K562 (cell line): Measurements from ENCODE around the gene SOS1. TPM values are rescaled to one million over a fixed set of nuclear protein-coding genes. Genes with fewer than 3 reads are reported as not detected.

ENCODE experiments used
- ATAC-seq: fragments of 200-7000 bp; cut with Tn5 transposase; 3 replicates; pipeline ENCODE4 v1.9.1; 2020; ENCODE audit warnings: moderate library complexity
- BruUV-seq: library from RNA; stranded (reverse); fragments of 400-500 nt; replicated peaks from 2 replicates; lab custom pipeline; 2021; lab: Mats Ljungman, UMichigan
- CTCF ChIA-PET: fragments of 300-600 bp; formaldehyde crosslinking; extraction: SDS; loops from one replicate; lab custom pipeline; 2021; ENCODE audit warnings: low intra/inter-chr PET ratio; lab: Yijun Ruan, JAX
- POLR2A ChIA-PET: fragments of 300-600, 350-650 bp; sonication (Branson Sonifier 250); formaldehyde crosslinking; extraction: SDS; loops from one replicate; lab custom pipeline; 2021; ENCODE audit warnings: antibody characterized with exemption, inconsistent platforms; lab: Yijun Ruan, JAX
- DNase-seq, 4 experiments: peaks; one replicate each; pipeline versions ENCODE4 v3.0.0 to v3.0.0-alpha.2; 2011 to 2018; ENCODE audit warnings: low spot score in 3 of 4, mixed read lengths in 3 of 4; ENCODE audit errors: extremely low read depth in 1 of 4
- FAIRE-seq: peaks from 2 replicates; lab custom pipeline; 2011; peaks lifted over from hg19 to GRCh38; lab: Jason Lieb, UNC
- H2AFZ ChIP-seq: 2 replicates; pipeline ENCODE4 v1.6.0; 2011; ENCODE audit warnings: low read depth, low read length, control low read depth, inconsistent platforms
- H3K27ac ChIP-seq: fragments of 200-600 bp; 3 replicates; pipeline ENCODE4 v1.8.0; 2011; ENCODE audit warnings: low read depth, mild to moderate bottlenecking, control low read depth, inconsistent platforms, low read length, moderate library complexity, mixed read lengths; ENCODE audit errors: extremely low read depth
- H3K27me3 ChIP-seq, 2 experiments: fragments of 300-600 bp in 1 of 2; 2 replicates in 1 of 2; 3 replicates in 1 of 2; pipeline versions ENCODE4 v1.6.0 to v1.8.0; 2011; ENCODE audit warnings: inconsistent platforms in 2 of 2, low read length in 2 of 2, mild to moderate bottlenecking in 1 of 2, mixed read lengths in 1 of 2, moderate library complexity in 1 of 2; ENCODE audit not compliant: control insufficient read depth in 2 of 2, insufficient read depth in 2 of 2
- H3K36me3 ChIP-seq: fragments of 300-600 bp; 3 replicates; pipeline ENCODE4 v1.8.0; 2011; ENCODE audit warnings: mild to moderate bottlenecking, low read length, inconsistent platforms; ENCODE audit not compliant: control insufficient read depth, insufficient read depth
- H3K4me1 ChIP-seq, 2 experiments: fragments of 200-600 bp in 1 of 2; replicated peaks in 1 of 2; 2 replicates in 1 of 2; 3 replicates in 1 of 2; pipeline versions ENCODE4 v1.5.1 to v1.8.0; 2011; ENCODE audit warnings: inconsistent platforms in 2 of 2, low read length in 2 of 2, mild to moderate bottlenecking in 1 of 2, mixed read lengths in 1 of 2, moderate library complexity in 1 of 2; ENCODE audit not compliant: control insufficient read depth in 2 of 2, insufficient read depth in 2 of 2
- H3K4me2 ChIP-seq: 2 replicates; pipeline ENCODE4 v1.6.1; 2011; ENCODE audit warnings: low read length, control low read depth, inconsistent platforms, mixed read lengths; ENCODE audit not compliant: insufficient read depth
- H3K4me3 ChIP-seq: fragments of 200-600 bp; sonication (generic), shearing (Covaris generic); 2 replicates; pipeline ENCODE4 v1.5.1; 2016; ENCODE audit warnings: control low read depth, inconsistent platforms
- H3K79me2 ChIP-seq: fragments of 200-600 bp; 3 replicates; pipeline ENCODE4 v1.8.0; 2011; ENCODE audit warnings: low read length, inconsistent platforms; ENCODE audit not compliant: control insufficient read depth, insufficient read depth
- H3K9ac ChIP-seq, 2 experiments: 2 replicates each; pipeline versions ENCODE4 v1.6.0 to v1.6.1; 2011; ENCODE audit warnings: low read depth in 2 of 2, low read length in 2 of 2, control low read depth in 1 of 2, inconsistent platforms in 1 of 2, mild to moderate bottlenecking in 1 of 2, mixed read lengths in 1 of 2; ENCODE audit not compliant: insufficient read depth in 1 of 2
- H3K9me1 ChIP-seq: one replicate; pipeline ENCODE4 v1.6.0; 2011; ENCODE audit warnings: inconsistent platforms, mild to moderate bottlenecking, low read length, moderate library complexity; ENCODE audit not compliant: control insufficient read depth, insufficient read depth
- H3K9me3 ChIP-seq: replicated peaks from 2 replicates; pipeline ENCODE4 v1.5.1; 2011; ENCODE audit warnings: low read depth, low read length, inconsistent platforms; ENCODE audit not compliant: control insufficient read depth, insufficient read depth
- H4K20me1 ChIP-seq: replicated peaks from 2 replicates; pipeline ENCODE4 v1.6.1; 2011; ENCODE audit warnings: low read length, inconsistent platforms, mixed read lengths; ENCODE audit not compliant: control insufficient read depth, insufficient read depth
- BACH1 ChIP-seq: fragments of 200-800 bp; sonication (Bioruptor generic); IDR thresholded peaks from 2 replicates; pipeline ENCODE4 v1.6.1; 2016; ENCODE audit warnings: missing genetic modification characterization, missing compliant biosample characterization
- CREBBP ChIP-seq: IDR thresholded peaks from one replicate; pipeline ENCODE4 v1.6.1; 2012; ENCODE audit warnings: low read depth, mild to moderate bottlenecking, control low read depth, inconsistent platforms, low read length
- E4F1 ChIP-seq: fragments of 250-450 bp; sonication (Bioruptor Pico); IDR thresholded peaks from 2 replicates; pipeline ENCODE4 v1.5.0; 2021; ENCODE audit warnings: mild to moderate bottlenecking, borderline replicate concordance
- MTA2 ChIP-seq: fragments of 450-650 bp; IDR thresholded peaks from 2 replicates; pipeline ENCODE4 v1.6.1; 2016; ENCODE audit warnings: low read depth
- NCOA1 ChIP-seq: fragments of 450-650 bp; IDR thresholded peaks from 2 replicates; pipeline ENCODE4 v1.6.1; 2016; ENCODE audit warnings: low read depth
- NFIX ChIP-seq: fragments of 250-450 bp; sonication (Bioruptor Pico); IDR thresholded peaks from 2 replicates; pipeline ENCODE4 v1.4.0; 2020; ENCODE audit warnings: low read depth, mild to moderate bottlenecking, moderate library complexity
- SLC30A9 ChIP-seq: fragments of 250-450 bp; sonication (Bioruptor Pico); IDR thresholded peaks from 2 replicates; pipeline ENCODE4 v1.8.0; 2022; ENCODE audit warnings: mild to moderate bottlenecking, moderate library complexity
- SRSF7 ChIP-seq: fragments of 200-400 bp; formaldehyde crosslinking; optimal IDR thresholded peaks from 2 replicates; pipeline ENCODE3; 2017; ENCODE audit warnings: mild to moderate bottlenecking, low read depth, low read length
- TAF9B ChIP-seq: fragments of 450-650 bp; IDR thresholded peaks from 2 replicates; pipeline ENCODE4 v1.6.1; 2018; ENCODE audit warnings: mild to moderate bottlenecking; ENCODE audit not compliant: partially characterized antibody
- TEAD4 ChIP-seq, 2 experiments: sonication (generic) in 1 of 2; formaldehyde crosslinking in 1 of 2; IDR thresholded peaks; 2 replicates each; pipeline versions ENCODE4 v1.6.1 to v1.8.0; 2012 to 2022; ENCODE audit warnings: borderline replicate concordance in 1 of 2, inconsistent platforms in 1 of 2, low read length in 1 of 2, mild to moderate bottlenecking in 1 of 2, missing genetic modification reagents in 1 of 2
- in situ Hi-C: fragments of 300-500 bp; cut with MboI; formaldehyde crosslinking; loops from 4 replicates; pipeline ENCODE4 v1.15.0; 2018; ENCODE audit warnings: inconsistent platforms, mixed read lengths
- intact Hi-C: fragments of 100-400 bp; cut with micrococcal nuclease; formaldehyde crosslinking; loops from 2 replicates; pipeline ENCODE4 v1.14.2; 2022
- polyA plus RNA-seq, 8 experiments: library from polyadenylated mRNA; depleted of rRNA in 4 of 8; stranded (reverse) in 5 of 8; unstranded in 3 of 8; fragments of >200 nt; fragmentation: Nextera tagmentation in 2 of 8; fragmentation: Illumina TruSeq in 1 of 8; extraction: Ambion mirVana in 2 of 8; extraction: Trizol in 1 of 8; gene quantifications; 2 replicates each; pipeline versions ENCODE4 v1.2.1 to v1.2.3, GENCODE V29; 2011 to 2014; ENCODE audit warnings: inconsistent platforms in 1 of 8, missing spikeins in 1 of 8
- total RNA-seq, 7 experiments: library from RNA; depleted of rRNA in 6 of 7; stranded (reverse); fragments of >200 nt in 6 of 7; fragmentation: Illumina TruSeq in 2 of 7; extraction: Trizol in 2 of 7; gene quantifications; 2 replicates each; pipeline versions ENCODE4 v1.2.1 to v1.2.3, GENCODE V29; 2011 to 2021; ENCODE audit warnings: low replicate concordance in 1 of 7
- TF ChIP-seq, protein P1 (sequence below): sonication (generic); formaldehyde crosslinking; IDR thresholded peaks from 2 replicates; pipeline ENCODE4 v1.9.0; 2022; ENCODE audit warnings: mild to moderate bottlenecking, missing genetic modification reagents

The SOS1 gene
- total and polyA plus RNA-seq, 9 of the 15 experiments (the other 6 are each of a cell fraction or from before 2014, with no cell fraction given) = 2.5 to 27.1 (median 16.3) TPM

- no peak overlapping the region for H3K27ac ChIP-seq
- H3K36me3 ChIP-seq = peaks cover 22% of the 10 kb centered on the region
- H3K4me3 ChIP-seq = no peak overlapping the region
- H3K4me2 ChIP-seq = no peak overlapping the region
- TF ChIP-seq TAF9B (no peak), MTA2 (no peak), TEAD4 (IDR thresholded peaks at IDR 0.05; ENCODE audit: low read length) (no peak), TEAD4 (CRISPR knock-in tag; IDR thresholded peaks at IDR 0.05; ENCODE audit: borderline replicate concordance) (no peak), SRSF7 (no peak), NCOA1 (no peak), NFIX (CRISPR knock-in tag) (no peak), CREBBP (no peak), E4F1 (CRISPR knock-in tag) (no peak), BACH1 (tag) (no peak), SLC30A9 (no peak)
- TF ChIP-seq, protein P1, sequence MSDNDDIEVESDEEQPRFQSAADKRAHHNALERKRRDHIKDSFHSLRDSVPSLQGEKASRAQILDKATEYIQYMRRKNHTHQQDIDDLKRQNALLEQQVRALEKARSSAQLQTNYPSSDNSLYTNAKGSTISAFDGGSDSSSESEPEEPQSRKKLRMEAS (CRISPR knock-in tag) = no peak
- H4K20me1 ChIP-seq = no peaks in the 10 kb centered on the region
- intact Hi-C loops = no loop called here
- no peaks in the 10 kb centered on the region for H3K79me2 ChIP-seq
- in situ Hi-C loops = no loop called here
- H3K9ac ChIP-seq = no peak overlapping the region
- ATAC-seq (no peak), DNase-seq (no peak), FAIRE-seq (no peak)
- BruUV-seq = no TSS peak
- H3K9me3 ChIP-seq = no peaks in the 10 kb centered on the region
- no peaks in the 10 kb centered on the region for H3K9me1 ChIP-seq
- no peaks in the 10 kb centered on the region for H3K27me3 ChIP-seq
- POLR2A ChIA-PET = interaction anchor here (1.7 kb wide), 1 partner anchor 14 kb away, joined by 3 read pairs; no protein-coding TSS in a partner anchor
- no peak overlapping the region for H2AFZ ChIP-seq
- CTCF ChIA-PET = no interaction called here
- no peaks in the 10 kb centered on the region for H3K4me1 ChIP-seq
These were observed 100.5 kb downstream of the SOS1 start for GRCh38 chr2:39020383-39020782.
